GM18505 (cell line): ENCODE data around the gene COL4A2.

Experiments
- ATAC-seq: cut with Tn5 transposase; IDR thresholded peaks from one replicate; pipeline ENCODE4 v1.9.1; 2021; ENCODE audit not compliant: unreplicated experiment
- POLR2A ChIP-seq: IDR thresholded peaks from 4 replicates; pipeline ENCODE4 v1.6.1; 2011; ENCODE audit warnings: borderline replicate concordance; ENCODE audit not compliant: insufficient read depth, insufficient read length; ENCODE audit errors: extremely low read depth

Gene COL4A2

DNA sequence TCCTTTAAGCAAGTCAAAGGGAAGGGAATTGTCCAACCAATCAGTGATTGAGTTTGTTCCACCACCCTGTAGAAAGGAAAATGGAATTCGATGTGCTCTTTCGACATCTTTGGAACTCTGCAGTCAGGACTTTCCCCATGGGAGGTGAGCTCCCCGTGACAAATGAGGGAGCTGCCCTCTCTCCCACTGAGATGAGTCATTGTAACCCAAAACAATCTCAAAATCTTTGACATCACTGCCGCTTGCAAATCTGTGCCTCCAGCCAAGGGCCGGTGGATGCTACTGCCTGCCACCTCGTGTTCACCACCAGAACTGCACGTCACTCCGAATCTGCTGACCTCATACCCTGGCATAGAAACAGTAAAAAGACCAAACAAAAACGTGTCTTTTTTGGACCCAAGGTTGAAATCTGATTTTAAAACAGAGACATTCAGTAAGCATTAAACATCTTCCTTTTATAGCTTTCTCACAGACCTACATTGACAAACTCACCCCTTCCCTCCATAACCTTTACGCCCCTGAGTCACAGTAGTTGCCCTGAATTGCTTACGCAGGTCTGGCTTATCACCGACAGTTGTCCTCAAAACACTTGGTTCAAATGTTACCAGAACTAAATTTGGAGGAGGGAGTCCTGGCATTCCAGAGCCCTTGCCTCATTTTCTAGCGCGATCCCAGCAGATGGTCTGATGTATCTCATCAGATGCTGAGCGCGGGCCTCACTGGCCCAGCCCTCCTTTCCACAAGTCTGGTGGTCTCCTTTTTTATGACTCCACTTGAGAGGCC, 105.2 kb downstream of the COL4A2 start:
- ATAC-seq, result peak; percentile 84

DNA sequence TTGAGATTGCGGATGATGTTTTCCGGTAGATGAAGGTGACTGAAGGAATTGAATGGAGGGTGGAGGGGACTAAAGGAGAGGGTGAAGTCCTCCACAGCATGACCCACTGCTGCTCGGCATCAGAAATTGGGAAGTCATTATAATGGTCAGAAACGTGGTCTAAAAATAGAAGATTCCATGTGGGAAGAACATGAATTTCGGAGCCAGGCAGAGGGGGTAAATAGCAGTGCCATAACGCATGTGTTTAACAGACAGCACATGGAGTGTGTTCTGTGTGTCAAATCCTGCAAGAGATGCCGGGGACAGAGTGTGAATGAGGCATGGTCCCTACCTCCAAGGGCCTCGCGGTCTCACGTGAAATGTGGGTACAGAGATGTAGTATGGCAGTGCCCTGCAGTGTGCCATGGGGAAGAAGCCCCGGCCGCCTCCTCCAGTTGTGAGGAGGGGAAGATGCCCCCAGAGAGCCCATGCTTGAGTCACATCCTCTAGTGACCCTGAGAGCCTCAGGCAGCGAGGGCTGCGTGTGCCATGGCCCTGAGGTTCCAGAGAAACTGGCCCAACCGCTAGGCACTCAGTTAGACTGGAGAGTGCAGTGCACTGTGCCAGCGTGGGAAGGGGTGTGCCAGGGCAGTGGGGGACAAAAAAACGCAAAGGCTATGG, 106.1 kb downstream of the COL4A2 start:
- ATAC-seq, result no peak
- no peak for TF ChIP-seq POLR2A

More for the DNA sequence above, 105.2 kb downstream of the COL4A2 start:
- no peak for TF ChIP-seq POLR2A

DNA sequence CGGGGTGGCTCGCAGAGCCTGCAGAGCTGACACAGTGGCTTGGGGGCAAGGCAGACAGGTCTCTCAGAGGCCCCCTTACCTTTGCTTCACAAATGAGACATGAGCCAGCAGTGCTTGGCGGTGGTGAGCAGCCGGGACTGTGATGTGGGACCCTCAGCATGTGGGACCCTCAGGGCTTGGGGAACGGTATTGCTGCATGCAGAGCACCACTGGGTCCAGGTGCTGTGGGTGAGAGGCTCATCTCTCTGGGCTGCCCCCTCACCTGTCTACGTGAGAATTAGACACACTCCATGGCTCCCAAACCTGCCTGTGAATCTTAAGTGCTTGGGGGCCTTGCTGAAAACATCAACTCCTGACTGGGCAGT, 106.6 kb downstream of the COL4A2 start:
- no peak for TF ChIP-seq POLR2A
- no peak for ATAC-seq

DNA sequence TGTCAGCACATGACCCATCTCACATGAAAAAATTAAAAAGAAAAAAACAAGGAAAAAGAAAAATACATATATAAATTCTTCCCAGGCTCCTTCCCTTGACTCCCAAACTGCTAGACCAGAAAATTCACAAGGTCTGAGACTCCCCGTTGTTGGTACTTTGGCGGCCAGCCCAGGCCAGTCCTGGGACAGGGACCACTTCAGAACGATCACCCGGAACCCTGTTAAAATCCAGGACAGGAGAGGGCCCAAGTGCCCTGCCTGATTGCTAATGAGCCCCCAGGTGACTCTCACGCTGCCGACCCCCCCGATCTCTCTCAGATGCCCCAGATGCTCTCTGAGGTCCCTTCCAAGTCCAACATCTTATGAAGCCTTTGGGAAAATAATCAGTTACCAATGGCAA, 107.2 kb downstream of the COL4A2 start:
- TF ChIP-seq POLR2A, result no peak
- no peak for ATAC-seq

DNA sequence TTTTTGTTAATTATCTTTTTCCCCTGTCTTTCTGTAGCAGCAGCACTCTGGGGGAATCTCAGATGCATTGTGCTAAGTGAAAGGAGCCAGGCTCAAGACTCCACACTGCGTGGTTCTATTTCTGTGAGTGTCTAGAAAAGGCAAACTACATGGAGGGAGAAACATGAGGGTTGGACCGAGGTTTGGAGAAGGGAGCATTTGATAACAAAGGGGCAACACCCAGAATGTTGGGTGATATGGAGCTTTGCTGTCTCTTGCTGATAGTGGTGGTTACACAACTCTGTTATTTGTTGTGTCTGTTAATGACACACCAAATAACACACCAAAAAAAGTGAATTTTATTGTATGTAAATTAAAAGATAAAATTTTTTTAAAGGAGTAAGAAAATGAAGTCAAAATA, 107.8 kb downstream of the COL4A2 start:
- no peak for TF ChIP-seq POLR2A
- no peak for ATAC-seq

DNA sequence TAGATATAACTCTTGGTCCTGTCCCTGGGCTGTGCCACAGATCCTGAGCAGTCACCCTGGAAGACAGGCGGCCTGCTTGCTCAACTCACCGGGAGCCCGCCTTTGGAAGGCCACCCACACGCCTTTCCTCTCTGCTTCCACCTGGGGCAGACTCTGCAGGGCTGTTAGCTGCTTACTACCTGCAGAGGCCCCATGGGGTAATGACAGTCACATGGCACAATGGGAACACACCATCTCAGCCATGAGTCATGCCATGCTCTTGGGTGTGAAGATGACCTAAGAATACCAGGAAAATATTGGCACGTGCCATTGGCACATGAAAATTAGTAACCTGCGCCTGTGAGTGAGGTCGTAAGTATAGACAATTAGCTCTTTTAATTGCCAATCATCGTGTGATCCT, 108.6 kb downstream of the COL4A2 start:
- TF ChIP-seq POLR2A, result no peak
- no peak for ATAC-seq

DNA sequence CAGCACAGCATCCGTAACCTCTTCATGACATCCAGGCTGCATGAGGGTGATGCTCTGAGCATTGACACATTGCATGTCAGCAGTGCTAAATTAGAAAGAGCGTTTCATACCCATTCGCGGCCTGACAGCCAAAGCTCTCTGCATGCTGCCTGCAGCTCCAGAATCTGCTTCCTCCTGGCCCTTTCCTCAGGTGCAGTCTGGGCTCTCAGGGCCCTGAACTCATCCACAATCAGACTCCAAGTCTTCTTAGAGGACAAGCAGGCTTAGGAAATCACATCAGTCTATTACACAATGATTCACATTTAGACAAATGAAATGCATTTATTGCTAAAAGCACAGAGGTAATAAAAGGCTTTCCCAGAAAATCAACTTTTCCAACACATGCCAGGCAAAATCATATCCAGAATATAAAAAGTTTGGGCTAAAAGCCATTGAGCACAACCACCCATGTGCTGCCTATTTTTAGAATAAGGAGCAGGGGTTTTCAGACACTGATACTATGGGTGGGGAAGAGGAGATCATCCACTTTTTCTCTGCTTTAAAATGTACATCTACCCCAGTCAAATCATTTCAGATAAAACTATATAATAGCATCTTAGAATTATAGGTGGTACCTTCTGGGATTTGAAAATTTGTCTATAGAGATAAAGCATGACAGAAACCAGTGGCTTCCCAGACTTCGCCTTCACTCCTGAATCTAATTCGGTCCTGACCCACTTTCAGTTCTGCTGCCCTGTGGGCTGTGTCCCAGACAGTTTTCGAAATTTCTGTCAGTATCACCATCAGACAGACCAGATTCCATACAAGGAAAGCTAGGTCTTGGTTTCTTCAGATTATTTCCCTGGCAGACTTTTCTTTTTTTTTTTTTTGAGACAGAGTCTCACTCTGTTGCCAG, 109.3 kb downstream of the COL4A2 start:
- no peak for TF ChIP-seq POLR2A
- ATAC-seq, result no peak

DNA sequence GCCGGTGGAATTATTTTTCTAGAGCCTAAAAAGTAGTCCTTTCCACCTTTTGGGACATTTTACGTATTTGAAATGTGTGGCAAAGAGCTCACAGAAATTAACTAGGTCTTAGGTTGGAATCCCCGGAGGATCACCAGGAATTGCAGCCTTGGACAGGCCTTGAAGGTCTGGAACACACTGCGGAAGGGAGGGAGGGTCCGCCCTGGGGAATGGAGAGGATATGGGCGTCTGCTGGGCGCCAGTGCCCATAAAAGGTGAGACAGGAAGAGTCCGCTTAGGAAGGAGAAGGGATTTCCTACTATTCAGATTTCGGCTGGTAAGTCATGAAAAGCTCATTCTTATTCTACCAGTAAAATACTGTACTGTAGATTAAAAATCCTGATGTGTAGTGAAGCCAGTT, 111.9 kb downstream of the COL4A2 start:
- no peak for TF ChIP-seq POLR2A
- ATAC-seq, result no peak

DNA sequence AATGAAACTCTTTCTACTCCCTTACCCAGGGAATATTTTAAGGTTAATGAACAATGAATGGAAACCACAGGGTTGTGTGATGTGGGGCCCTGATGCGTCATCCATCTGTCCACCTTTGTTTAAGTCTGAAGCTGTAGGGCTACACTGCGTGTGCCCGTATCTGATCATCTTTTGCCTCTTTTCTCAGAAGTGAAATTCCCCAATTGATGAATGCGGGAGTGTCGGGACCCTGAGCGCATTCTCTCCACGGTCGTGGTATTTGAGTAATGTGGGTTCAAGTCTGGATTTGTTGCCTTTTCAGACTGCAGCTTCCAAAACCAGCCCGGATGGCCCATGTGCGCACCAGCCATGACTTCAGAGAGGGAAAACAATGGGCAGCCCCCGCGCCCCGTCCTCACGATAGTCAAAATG, 112.3 kb downstream of the COL4A2 start:
- TF ChIP-seq POLR2A, result no peak
- ATAC-seq, result no peak

DNA sequence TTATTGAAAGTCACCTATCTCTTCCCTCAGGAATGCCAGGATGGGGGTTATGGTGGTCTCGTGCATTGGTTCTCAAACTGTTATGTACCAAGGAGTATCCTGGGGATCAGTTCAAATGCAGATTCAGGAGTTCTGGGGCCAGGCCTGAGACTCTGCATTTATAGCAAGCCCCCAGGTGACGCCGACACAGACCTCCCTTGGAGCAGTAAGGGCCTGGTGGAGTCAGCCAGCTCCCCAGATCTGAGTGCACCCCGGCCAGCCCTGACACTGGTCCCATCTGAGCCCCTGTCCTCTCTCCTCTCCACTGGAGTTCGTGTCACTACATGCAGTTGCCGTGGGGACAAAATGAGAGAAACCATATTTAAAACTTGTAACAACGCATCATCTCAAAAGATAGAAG, 112.9 kb downstream of the COL4A2 start:
- TF ChIP-seq POLR2A, result no peak
- ATAC-seq, result no peak

DNA sequence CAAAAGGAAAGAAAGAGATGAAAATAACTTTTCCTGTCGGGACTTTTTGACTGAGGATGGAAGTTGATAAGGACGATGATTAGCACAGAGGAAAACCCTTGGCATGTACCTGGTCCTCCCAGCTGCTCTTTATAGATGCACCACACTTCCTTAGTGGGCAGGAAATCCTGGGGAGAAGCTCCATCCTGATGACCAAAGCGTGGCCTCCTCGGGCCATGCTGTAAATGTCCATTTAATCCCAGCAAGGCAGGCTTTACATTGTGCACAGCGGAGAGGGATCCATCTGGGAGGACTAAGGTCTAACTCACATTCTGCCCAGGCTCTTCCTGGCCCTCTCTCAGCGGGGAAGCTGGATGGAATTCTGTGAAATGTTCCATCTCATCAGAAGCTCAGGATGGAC, 113.5 kb downstream of the COL4A2 start:
- ATAC-seq, result no peak
- no peak for TF ChIP-seq POLR2A

DNA sequence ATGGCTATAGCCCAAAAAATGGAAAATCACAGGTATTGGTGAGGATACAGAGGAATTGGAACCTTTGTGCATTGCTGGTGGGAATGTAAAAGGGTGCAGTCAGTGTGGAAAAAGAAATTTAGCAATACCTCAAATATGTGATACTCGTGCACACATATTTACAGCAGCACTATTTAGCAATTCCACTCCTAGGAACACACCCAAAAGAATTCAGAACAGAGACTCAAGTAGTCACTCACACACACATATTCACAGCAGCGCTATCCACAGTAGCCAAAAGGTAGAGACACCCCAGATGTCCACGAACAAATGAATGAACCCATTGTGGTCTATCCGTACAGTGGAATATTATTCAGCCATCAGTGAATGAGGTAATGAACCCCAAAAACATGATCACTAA, 114.0 kb downstream of the COL4A2 start:
- TF ChIP-seq POLR2A, result no peak
- ATAC-seq, result no peak

DNA sequence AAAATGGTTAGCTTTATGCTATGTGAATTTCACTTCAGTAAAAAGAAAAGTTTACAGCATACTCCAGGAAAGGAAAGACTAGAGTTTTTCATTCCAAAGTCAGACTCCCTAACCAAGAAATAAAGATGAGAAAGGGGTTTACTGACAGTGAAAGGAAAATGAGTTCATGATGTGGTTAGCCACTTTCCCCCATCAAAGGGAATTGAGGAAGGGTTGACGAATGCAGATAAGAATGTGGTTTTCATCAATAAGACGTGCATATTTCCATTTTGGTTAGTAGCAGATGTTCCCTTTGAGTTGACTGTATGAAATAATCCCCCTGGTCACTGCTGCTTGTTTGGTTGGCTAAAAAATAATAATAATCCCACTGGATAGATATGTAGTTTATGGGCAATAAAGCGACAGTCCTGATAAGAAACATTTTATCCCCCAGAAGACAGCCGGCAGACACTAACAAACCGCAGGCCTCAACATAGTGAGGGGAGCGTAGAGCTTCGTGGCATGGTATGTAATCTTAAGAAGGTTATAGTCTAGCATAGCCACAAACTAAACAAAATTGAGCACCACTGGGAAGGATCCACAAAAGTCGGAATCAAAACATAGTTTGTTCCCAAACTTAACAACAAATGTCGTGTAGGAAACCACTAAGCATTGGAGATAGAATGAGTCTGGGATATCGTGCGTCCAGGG, 114.8 kb downstream of the COL4A2 start:
- no peak for ATAC-seq
- TF ChIP-seq POLR2A, result no peak
